HCT116 (cell line): Measurements from ENCODE around the gene MAPRE2. TPM values are rescaled to one million over a fixed set of nuclear protein-coding genes. Genes with fewer than 3 reads are reported as not detected.

Source experiments
- ATAC-seq: fragments of 200-7000 bp; cut with Tn5 transposase; 2 replicates; pipeline ENCODE4 v1.9.1; 2020; ENCODE audit warnings: mild to moderate bottlenecking, moderate library complexity
- BruUV-seq: library from RNA; stranded (reverse); fragments of 400-500 nt; replicated peaks from 2 replicates; lab custom pipeline; 2021; lab: Mats Ljungman, UMichigan
- CTCF ChIA-PET: fragments of 300-600 bp; sonication (Branson Sonifier 250); formaldehyde crosslinking; loops from one replicate; lab custom pipeline; 2021; ENCODE audit warnings: antibody characterized with exemption; lab: Charles Lee
- POLR2A ChIA-PET: fragments of 300-600, 350-600 bp; sonication (Branson Sonifier 250); formaldehyde crosslinking; loops from one replicate; lab custom pipeline; 2021; ENCODE audit warnings: antibody characterized with exemption; lab: Charles Lee
- RAD21 ChIA-PET, 2 experiments: fragments of 300-600 bp; sonication (Branson Sonifier 250); formaldehyde crosslinking; loops; one replicate each; lab custom pipeline; 2023; ENCODE audit warnings: low total read pairs in 2 of 2; ENCODE audit not compliant: uncharacterized antibody in 2 of 2, unreplicated experiment in 2 of 2, low non-redundant PET in 1 of 2; lab: Charles Lee
- DNase-seq: peaks from one replicate; pipeline ENCODE4 v3.0.0-alpha.2; 2010; ENCODE audit warnings: low read depth, low spot score
- H2AFZ ChIP-seq: fragments of 200-600 bp; shearing (Covaris generic), sonication (generic); 2 replicates; pipeline ENCODE4 v1.6.1; 2017; ENCODE audit warnings: low read depth, mixed run types, mixed read lengths, antibody characterized with exemption, low read length; ENCODE audit not compliant: poor library complexity, severe bottlenecking
- H3K27ac ChIP-seq: 2 replicates; pipeline ENCODE4 v1.5.1; 2012; ENCODE audit warnings: low read depth, low read length
- H3K27me3 ChIP-seq: fragments of 200-600 bp; sonication (generic); 2 replicates; pipeline ENCODE4 v1.6.1; 2016; ENCODE audit warnings: mixed run types, low read length, mixed read lengths; ENCODE audit not compliant: insufficient read depth
- H3K36me3 ChIP-seq, 2 experiments: fragments of 200-500 bp in 1 of 2; fragments of 200-600 bp in 1 of 2; sonication (Bioruptor generic) in 1 of 2; sonication (generic) in 1 of 2; 2 replicates each; pipeline versions ENCODE4 v1.5.1 to v1.6.1; 2014 to 2016; ENCODE audit warnings: low read length in 2 of 2, inconsistent platforms in 1 of 2, mixed read lengths in 1 of 2, mixed run types in 1 of 2; ENCODE audit not compliant: insufficient read depth in 2 of 2, control insufficient read depth in 1 of 2
- H3K4me1 ChIP-seq, 2 experiments: fragments of 200-600 bp in 1 of 2; sonication (generic) in 1 of 2; 2 replicates each; pipeline versions ENCODE4 v1.5.1 to v1.6.1; 2012 to 2017; ENCODE audit warnings: low read length in 2 of 2, inconsistent platforms in 1 of 2, mild to moderate bottlenecking in 1 of 2, mixed read lengths in 1 of 2, mixed run types in 1 of 2, moderate library complexity in 1 of 2; ENCODE audit not compliant: insufficient read depth in 2 of 2, control insufficient read depth in 1 of 2
- H3K4me2 ChIP-seq: fragments of 200-600 bp; sonication (generic); 2 replicates; pipeline ENCODE4 v1.6.1; 2017; ENCODE audit warnings: mixed run types, low read length, mixed read lengths
- H3K4me3 ChIP-seq, 2 experiments: fragments of 200-600 bp in 1 of 2; sonication (generic) in 1 of 2; replicated peaks in 1 of 2; 2 replicates each; pipeline ENCODE4 v1.5.1; 2011 to 2016; ENCODE audit warnings: low read length in 2 of 2, control low read depth in 1 of 2, low read depth in 1 of 2, mild to moderate bottlenecking in 1 of 2, mixed read lengths in 1 of 2, mixed run types in 1 of 2
- H3K79me2 ChIP-seq: fragments of 200-600 bp; sonication (generic); 2 replicates; pipeline ENCODE4 v1.6.1; 2017; ENCODE audit warnings: mild to moderate bottlenecking, mixed run types, low read length, moderate library complexity, mixed read lengths; ENCODE audit not compliant: insufficient read depth
- H3K9ac ChIP-seq: fragments of 200-600 bp; sonication (generic); 2 replicates; pipeline ENCODE4 v1.6.1; 2016; ENCODE audit warnings: low read length, mixed read lengths
- H3K9me2 ChIP-seq: fragments of 200-600 bp; sonication (generic), shearing (Covaris generic); 2 replicates; pipeline ENCODE4 v1.6.1; 2017; ENCODE audit warnings: mixed run types, mild to moderate bottlenecking, moderate library complexity; ENCODE audit not compliant: insufficient read depth
- H3K9me3 ChIP-seq, 2 experiments: fragments of 200-500 bp in 1 of 2; fragments of 200-600 bp in 1 of 2; sonication (Bioruptor generic) in 1 of 2; sonication (generic) in 1 of 2; 2 replicates each; pipeline ENCODE4 v1.6.1; 2014 to 2017; ENCODE audit warnings: low read length in 2 of 2, mixed read lengths in 2 of 2, inconsistent platforms in 1 of 2, low read depth in 1 of 2, mild to moderate bottlenecking in 1 of 2, mixed run types in 1 of 2, moderate library complexity in 1 of 2; ENCODE audit not compliant: control insufficient read depth in 1 of 2, insufficient read depth in 1 of 2
- H4K20me1 ChIP-seq: fragments of 200-600 bp; sonication (generic), shearing (Covaris generic); 2 replicates; pipeline ENCODE4 v1.6.1; 2017; ENCODE audit warnings: mixed run types, mild to moderate bottlenecking, moderate library complexity; ENCODE audit not compliant: insufficient read depth
- CEBPB ChIP-seq: IDR thresholded peaks from 2 replicates; pipeline ENCODE4 v1.6.1; 2012; ENCODE audit warnings: low read depth
- ELF1 ChIP-seq: IDR thresholded peaks from 2 replicates; pipeline ENCODE4 v1.6.1; 2012; ENCODE audit warnings: low read depth, borderline replicate concordance
- JUND ChIP-seq: IDR thresholded peaks from 2 replicates; pipeline ENCODE4 v1.6.1; 2012
- POLR2AphosphoS5 ChIP-seq: IDR thresholded peaks from 2 replicates; pipeline ENCODE4 v1.6.1; 2011; ENCODE audit warnings: mild to moderate bottlenecking, low read depth, low read length, moderate library complexity
- RAD21 ChIP-seq: IDR thresholded peaks from 2 replicates; pipeline ENCODE4 v1.6.1; 2012; ENCODE audit warnings: low read depth, mild to moderate bottlenecking
- REST ChIP-seq: IDR thresholded peaks from 2 replicates; pipeline ENCODE4 v1.6.1; 2012; ENCODE audit warnings: low read depth
- SIN3A ChIP-seq: IDR thresholded peaks from 2 replicates; pipeline ENCODE4 v1.6.1; 2012; ENCODE audit warnings: low read depth
- ZFX ChIP-seq: fragments of 450-650 bp; IDR thresholded peaks from 2 replicates; pipeline ENCODE4 v1.6.1; 2017
- ZNF274 ChIP-seq: fragments of 200-500 bp; sonication (Bioruptor generic); IDR thresholded peaks from 2 replicates; pipeline ENCODE4 v1.6.1; 2014; ENCODE audit warnings: mild to moderate bottlenecking, low read depth, low read length, inconsistent platforms
- intact Hi-C: fragments of 100-400 bp; cut with micrococcal nuclease; formaldehyde crosslinking; loops from 2 replicates; pipeline ENCODE4 v1.10.0; 2022
- total RNA-seq: library from RNA; stranded (reverse); gene quantifications from one replicate; pipeline ENCODE4 v1.2.1, GENCODE V29; 2021; ENCODE audit not compliant: unreplicated experiment
- TF ChIP-seq, protein P1 (sequence below), 3 experiments: fragments of 200-600 bp in 1 of 3; sonication (generic) in 1 of 3; IDR thresholded peaks in 2 of 3; conservative IDR thresholded peaks in 1 of 3; 2 replicates each; pipeline ENCODE4 v1.5.1; 2012 to 2017; ENCODE audit warnings: low read depth in 2 of 3, low read length in 2 of 3, antibody characterized with exemption in 1 of 3, borderline replicate concordance in 1 of 3, control low read depth in 1 of 3, mild to moderate bottlenecking in 1 of 3, mixed read lengths in 1 of 3, mixed run types in 1 of 3, moderate library complexity in 1 of 3; ENCODE audit not compliant: insufficient read depth in 1 of 3
- TF ChIP-seq, protein P2 (sequence below): IDR thresholded peaks from 2 replicates; pipeline ENCODE4 v1.6.1; 2012

Gene MAPRE2
- total RNA-seq, 1 experiment from 2014 or later: 17.2 TPM

DNA sequence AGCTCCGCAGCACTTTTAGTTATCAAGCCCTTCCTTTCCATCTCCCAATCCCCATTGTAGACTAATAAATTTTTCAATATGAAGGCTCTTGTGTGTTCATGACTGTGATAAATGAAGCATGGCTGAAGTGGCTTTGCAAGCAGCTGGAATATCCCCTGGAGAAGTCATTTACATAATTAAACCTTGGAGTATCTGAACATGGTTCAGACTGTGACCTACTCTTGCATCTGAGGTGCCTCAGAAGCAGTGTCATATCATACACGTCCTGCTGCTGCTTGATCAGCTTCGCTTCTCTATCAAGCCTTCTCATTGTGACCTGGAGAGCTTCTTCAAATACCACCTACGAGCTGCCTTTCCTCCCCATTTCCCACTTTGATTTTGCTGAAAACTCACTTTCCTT, 151.2 kb downstream of the MAPRE2 start:
- no peak overlapping the region for H3K27ac ChIP-seq
- intact Hi-C loops: no loop called here
- ChIA-PET RAD21 (no interaction called here), POLR2A (no interaction called here), CTCF (no interaction called here)
- TF ChIP-seq, protein P1, sequence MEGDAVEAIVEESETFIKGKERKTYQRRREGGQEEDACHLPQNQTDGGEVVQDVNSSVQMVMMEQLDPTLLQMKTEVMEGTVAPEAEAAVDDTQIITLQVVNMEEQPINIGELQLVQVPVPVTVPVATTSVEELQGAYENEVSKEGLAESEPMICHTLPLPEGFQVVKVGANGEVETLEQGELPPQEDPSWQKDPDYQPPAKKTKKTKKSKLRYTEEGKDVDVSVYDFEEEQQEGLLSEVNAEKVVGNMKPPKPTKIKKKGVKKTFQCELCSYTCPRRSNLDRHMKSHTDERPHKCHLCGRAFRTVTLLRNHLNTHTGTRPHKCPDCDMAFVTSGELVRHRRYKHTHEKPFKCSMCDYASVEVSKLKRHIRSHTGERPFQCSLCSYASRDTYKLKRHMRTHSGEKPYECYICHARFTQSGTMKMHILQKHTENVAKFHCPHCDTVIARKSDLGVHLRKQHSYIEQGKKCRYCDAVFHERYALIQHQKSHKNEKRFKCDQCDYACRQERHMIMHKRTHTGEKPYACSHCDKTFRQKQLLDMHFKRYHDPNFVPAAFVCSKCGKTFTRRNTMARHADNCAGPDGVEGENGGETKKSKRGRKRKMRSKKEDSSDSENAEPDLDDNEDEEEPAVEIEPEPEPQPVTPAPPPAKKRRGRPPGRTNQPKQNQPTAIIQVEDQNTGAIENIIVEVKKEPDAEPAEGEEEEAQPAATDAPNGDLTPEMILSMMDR (IDR thresholded peaks at IDR 0.05 in 2 of 3, conservative IDR thresholded peaks at IDR 0.05 in 1 of 3; ENCODE audit: borderline replicate concordance in 1 of 3, insufficient read depth in 1 of 3, low read depth in 2 of 3, low read length in 2 of 3): no peak
- no peak for TF ChIP-seq ZNF274
- TF ChIP-seq SIN3A: no peak
- TF ChIP-seq ZFX: no peak
- no peak for TF ChIP-seq ELF1
- no peak for TF ChIP-seq JUND
- TF ChIP-seq, protein P2, sequence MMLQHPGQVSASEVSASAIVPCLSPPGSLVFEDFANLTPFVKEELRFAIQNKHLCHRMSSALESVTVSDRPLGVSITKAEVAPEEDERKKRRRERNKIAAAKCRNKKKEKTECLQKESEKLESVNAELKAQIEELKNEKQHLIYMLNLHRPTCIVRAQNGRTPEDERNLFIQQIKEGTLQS: no peak
- TF ChIP-seq POLR2AphosphoS5: no peak
- no peak for TF ChIP-seq REST
- no peak for TF ChIP-seq CEBPB
- TF ChIP-seq RAD21: no peak
- H3K79me2 ChIP-seq: no peaks in the 10 kb centered on the region
- H2AFZ ChIP-seq: no peak overlapping the region
- ATAC-seq (no peak), DNase-seq (no peak)
- no peaks in the 10 kb centered on the region for H4K20me1 ChIP-seq
- H3K9me2 ChIP-seq: no peaks in the 10 kb centered on the region
- H3K9ac ChIP-seq: no peak overlapping the region
- H3K4me2 ChIP-seq: no peak overlapping the region
- no peaks in the 10 kb centered on the region for H3K27me3 ChIP-seq
- H3K9me3 ChIP-seq: no peaks in the 10 kb centered on the region
- H3K4me3 ChIP-seq: no peak overlapping the region
- no peaks in the 10 kb centered on the region for H3K36me3 ChIP-seq
- H3K4me1 ChIP-seq: no peaks in the 10 kb centered on the region
- BruUV-seq: no TSS peak

Other genes with a start within 250 kb of the MAPRE2 start
- 23.8 TPM for gene ZNF397, start 199.6 kb downstream of the MAPRE2 start, total RNA-seq
- gene ZSCAN30, start 248.8 kb downstream of the MAPRE2 start, total RNA-seq: 11.5 TPM